ENCODE measurements around the gene PTGDR2. TPM values are rescaled to one million over a fixed set of nuclear protein-coding genes. Genes with fewer than 3 reads are reported as not detected.

Gene PTGDR2
- total RNA-seq, 1 experiment from 2014 or later = 0.12 TPM

DNA sequence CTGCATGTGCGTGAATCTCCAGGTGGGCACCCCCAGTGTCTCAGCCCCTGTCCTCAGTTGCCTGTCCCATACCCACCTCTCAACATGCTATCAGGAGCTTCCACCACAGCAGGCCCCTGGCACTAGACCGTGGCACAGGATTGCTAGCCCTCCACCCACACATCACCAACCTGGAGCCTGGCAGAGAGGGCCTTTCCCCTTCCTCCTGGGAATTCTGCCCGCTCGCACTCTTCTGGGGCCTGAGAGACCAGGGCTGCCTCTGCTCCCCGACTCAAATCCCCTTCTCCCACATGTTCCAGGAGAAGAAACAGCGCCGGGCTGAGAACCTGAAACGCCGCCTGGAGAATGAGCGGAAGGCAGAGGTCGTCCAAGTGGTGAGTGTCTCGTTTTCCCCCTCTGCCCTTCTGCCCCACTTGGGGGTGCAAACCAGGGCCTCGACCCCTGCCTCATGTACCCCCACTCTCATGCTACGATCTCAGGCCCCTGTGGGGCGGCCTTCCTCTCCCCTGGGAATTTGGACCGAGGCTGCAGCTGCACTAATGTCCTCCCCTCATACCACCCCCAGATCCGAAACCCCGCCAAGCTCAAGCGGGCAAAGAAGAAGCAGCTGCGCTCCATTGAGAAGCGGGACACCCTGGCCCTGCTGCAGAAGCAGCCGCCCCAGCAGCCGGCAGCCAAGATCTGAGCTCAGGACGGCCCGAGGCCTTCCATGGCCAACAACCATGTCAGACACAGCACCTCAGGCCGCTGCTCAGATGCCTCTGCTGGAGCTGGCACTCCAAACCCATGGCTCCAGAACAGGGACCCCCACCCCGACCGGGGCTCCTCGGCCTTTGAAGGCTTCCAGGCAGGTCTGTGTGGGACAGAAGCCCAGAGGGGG, 5.9 kb downstream of the PTGDR2 start:
- ChIA-PET POLR2A (no interaction called here), CTCF (no interaction called here), RAD21 (ENCODE audit: low non-redundant PET in 1 of 2, low total read pairs in 2 of 2, uncharacterized antibody in 2 of 2, unreplicated experiment in 2 of 2) (no interaction called here)
- Histone ChIP-seq H3K9me2 (ENCODE audit: insufficient read depth) (no peaks in the 10 kb centered on the region), H3K9me3 (ENCODE audit: control insufficient read depth in 1 of 2, insufficient read depth in 1 of 2, low read depth in 1 of 2, low read length in 2 of 2) (no peaks in the 10 kb centered on the region), H3K4me1 (ENCODE audit: control insufficient read depth in 1 of 2, insufficient read depth in 2 of 2, low read length in 2 of 2) (no peaks in the 10 kb centered on the region), H4K20me1 (ENCODE audit: insufficient read depth) (no peaks in the 10 kb centered on the region), H3K27ac (ENCODE audit: low read depth, low read length) (no peak overlapping the region), H2AFZ (ENCODE audit: low read depth, low read length, poor library complexity, severe bottlenecking) (no peak overlapping the region), H3K9ac (ENCODE audit: low read length) (no peak overlapping the region), H3K27me3 (ENCODE audit: insufficient read depth, low read length) (no peaks in the 10 kb centered on the region), H3K36me3 (ENCODE audit: control insufficient read depth in 1 of 2, insufficient read depth in 2 of 2, low read length in 2 of 2) (peaks cover 19 to 59% of the 10 kb centered on the region in 2 experiments), H3K79me2 (ENCODE audit: insufficient read depth, low read length) (peaks cover 30% of the 10 kb centered on the region), H3K4me3 (replicated peaks in 1 of 2; ENCODE audit: low read depth in 1 of 2, low read length in 2 of 2) (no peak overlapping the region), H3K4me2 (ENCODE audit: low read length) (no peak overlapping the region)
- no peak for DNase-seq (ENCODE audit: low read depth, low spot score)
- no TSS peak for BruUV-seq (replicated peaks)
- ATAC-seq = no peak
- intact Hi-C loops (cut with micrococcal nuclease) = no loop called here
- TF ChIP-seq TCF7L2 (IDR thresholded peaks at IDR 0.05; ENCODE audit: borderline replicate concordance, extremely low read depth, insufficient read depth, insufficient read length) (no peak), MAX (IDR thresholded peaks at IDR 0.05) (no peak), SP1 (IDR thresholded peaks at IDR 0.05; ENCODE audit: low read depth) (no peak), ATF3 (IDR thresholded peaks at IDR 0.05) (no peak), CBX3 (IDR thresholded peaks at IDR 0.05; ENCODE audit: low read depth) (no peak), ZNF274 (IDR thresholded peaks at IDR 0.05; ENCODE audit: low read depth, low read length) (no peak), JUND (IDR thresholded peaks at IDR 0.05) (no peak), EZH2phosphoT487 (IDR thresholded peaks at IDR 0.05; ENCODE audit: borderline replicate concordance) (no peak), SIN3A (IDR thresholded peaks at IDR 0.05; ENCODE audit: low read depth) (no peak)
- TF ChIP-seq, protein P1, sequence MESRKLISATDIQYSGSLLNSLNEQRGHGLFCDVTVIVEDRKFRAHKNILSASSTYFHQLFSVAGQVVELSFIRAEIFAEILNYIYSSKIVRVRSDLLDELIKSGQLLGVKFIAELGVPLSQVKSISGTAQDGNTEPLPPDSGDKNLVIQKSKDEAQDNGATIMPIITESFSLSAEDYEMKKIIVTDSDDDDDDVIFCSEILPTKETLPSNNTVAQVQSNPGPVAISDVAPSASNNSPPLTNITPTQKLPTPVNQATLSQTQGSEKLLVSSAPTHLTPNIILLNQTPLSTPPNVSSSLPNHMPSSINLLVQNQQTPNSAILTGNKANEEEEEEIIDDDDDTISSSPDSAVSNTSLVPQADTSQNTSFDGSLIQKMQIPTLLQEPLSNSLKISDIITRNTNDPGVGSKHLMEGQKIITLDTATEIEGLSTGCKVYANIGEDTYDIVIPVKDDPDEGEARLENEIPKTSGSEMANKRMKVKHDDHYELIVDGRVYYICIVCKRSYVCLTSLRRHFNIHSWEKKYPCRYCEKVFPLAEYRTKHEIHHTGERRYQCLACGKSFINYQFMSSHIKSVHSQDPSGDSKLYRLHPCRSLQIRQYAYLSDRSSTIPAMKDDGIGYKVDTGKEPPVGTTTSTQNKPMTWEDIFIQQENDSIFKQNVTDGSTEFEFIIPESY (IDR thresholded peaks at IDR 0.05; ENCODE audit: extremely low read depth, insufficient replicate concordance, low read length) = no peak
- TF ChIP-seq, protein P2, sequence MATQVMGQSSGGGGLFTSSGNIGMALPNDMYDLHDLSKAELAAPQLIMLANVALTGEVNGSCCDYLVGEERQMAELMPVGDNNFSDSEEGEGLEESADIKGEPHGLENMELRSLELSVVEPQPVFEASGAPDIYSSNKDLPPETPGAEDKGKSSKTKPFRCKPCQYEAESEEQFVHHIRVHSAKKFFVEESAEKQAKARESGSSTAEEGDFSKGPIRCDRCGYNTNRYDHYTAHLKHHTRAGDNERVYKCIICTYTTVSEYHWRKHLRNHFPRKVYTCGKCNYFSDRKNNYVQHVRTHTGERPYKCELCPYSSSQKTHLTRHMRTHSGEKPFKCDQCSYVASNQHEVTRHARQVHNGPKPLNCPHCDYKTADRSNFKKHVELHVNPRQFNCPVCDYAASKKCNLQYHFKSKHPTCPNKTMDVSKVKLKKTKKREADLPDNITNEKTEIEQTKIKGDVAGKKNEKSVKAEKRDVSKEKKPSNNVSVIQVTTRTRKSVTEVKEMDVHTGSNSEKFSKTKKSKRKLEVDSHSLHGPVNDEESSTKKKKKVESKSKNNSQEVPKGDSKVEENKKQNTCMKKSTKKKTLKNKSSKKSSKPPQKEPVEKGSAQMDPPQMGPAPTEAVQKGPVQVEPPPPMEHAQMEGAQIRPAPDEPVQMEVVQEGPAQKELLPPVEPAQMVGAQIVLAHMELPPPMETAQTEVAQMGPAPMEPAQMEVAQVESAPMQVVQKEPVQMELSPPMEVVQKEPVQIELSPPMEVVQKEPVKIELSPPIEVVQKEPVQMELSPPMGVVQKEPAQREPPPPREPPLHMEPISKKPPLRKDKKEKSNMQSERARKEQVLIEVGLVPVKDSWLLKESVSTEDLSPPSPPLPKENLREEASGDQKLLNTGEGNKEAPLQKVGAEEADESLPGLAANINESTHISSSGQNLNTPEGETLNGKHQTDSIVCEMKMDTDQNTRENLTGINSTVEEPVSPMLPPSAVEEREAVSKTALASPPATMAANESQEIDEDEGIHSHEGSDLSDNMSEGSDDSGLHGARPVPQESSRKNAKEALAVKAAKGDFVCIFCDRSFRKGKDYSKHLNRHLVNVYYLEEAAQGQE (IDR thresholded peaks at IDR 0.05; ENCODE audit: low read depth) = no peak

Data from HCT116 (cell line).